Stomach (tissue), 9 donors: ENCODE data around the gene TMIE. TPM values are rescaled to one million over a fixed set of nuclear protein-coding genes. Genes with fewer than 3 reads are reported as not detected.

Source experiments
- DNase-seq, 2 donors: peaks; one replicate each; pipeline versions ENCODE4 v3.0.0 to v3.0.0-alpha.2; 2013 to 2019
- H3K27ac ChIP-seq, 5 donors: fragments of 200-600 bp in 4 of 5; sonication (generic) in 4 of 5; one replicate each; pipeline ENCODE4 v1.5.1; 2013 to 2019; ENCODE audit warnings: mild to moderate bottlenecking in 1 of 5, moderate library complexity in 1 of 5
- H3K27me3 ChIP-seq, 3 donors: fragments of 200-600 bp; sonication (generic); one replicate each; pipeline ENCODE4 v1.5.1; 2017 to 2019; ENCODE audit warnings: mixed run types in 1 of 3
- H3K36me3 ChIP-seq, 4 donors: fragments of 200-600 bp; sonication (generic); 1 replicate in 3 of 4; 2 replicates in 1 of 4; pipeline ENCODE4 v1.5.1; 2016 to 2019
- H3K4me1 ChIP-seq, 4 donors: fragments of 200-600 bp; sonication (generic); one replicate each; pipeline ENCODE4 v1.5.1; 2016 to 2019
- H3K4me3 ChIP-seq, 4 donors: fragments of 200-600 bp; sonication (generic) in 3 of 4; one replicate each; pipeline ENCODE4 v1.5.1; 2016 to 2019; ENCODE audit warnings: mild to moderate bottlenecking in 1 of 4
- H3K9me3 ChIP-seq, 4 donors: fragments of 200-600 bp; sonication (generic); one replicate each; pipeline ENCODE4 v1.5.1; 2016 to 2019
- EP300 ChIP-seq: sonication (generic); formaldehyde crosslinking; IDR thresholded peaks from one replicate; pipeline ENCODE4 v1.6.1; 2017; ENCODE audit warnings: antibody characterized with exemption
- POLR2A ChIP-seq, 4 donors: fragments of 450-650 bp; IDR thresholded peaks; one replicate each; pipeline ENCODE4 v1.6.1; 2016; ENCODE audit warnings: antibody characterized with exemption in 4 of 4, control low read depth in 2 of 4, mild to moderate bottlenecking in 1 of 4, moderate library complexity in 1 of 4
- POLR2AphosphoS5 ChIP-seq, 3 donors: sonication (generic); formaldehyde crosslinking; IDR thresholded peaks; one replicate each; pipeline ENCODE4 v1.6.1; 2016; ENCODE audit warnings: antibody characterized with exemption in 3 of 3
- WGBS, 5 donors: extraction: QIAGEN DNeasy Blood & Tissue Kit in 3 of 5; methylation state at CpG; one replicate each; pipeline versions ENCODE4 v1.1.5 to v1.1.7; 2013 to 2018; 5-methylcytosine and 5-hydroxymethylcytosine counted together
- intact Hi-C: fragments of 100-400 bp; cut with DNase I; formaldehyde crosslinking; loops from one replicate; pipeline ENCODE4 v1.15.1; 2023; ENCODE audit warnings: low total_unique reads
- polyA plus RNA-seq, 3 donors: library from polyadenylated mRNA; stranded (reverse); fragments of 200-250 nt; gene quantifications; one replicate each; pipeline ENCODE4 v1.2.3, GENCODE V29; 2013
- total RNA-seq, 5 donors: library from RNA; depleted of rRNA; stranded (reverse); fragments of >200 nt; gene quantifications; one replicate each; pipeline versions ENCODE4 v1.1.0 to v1.2.3, GENCODE V29; 2014 to 2016
- TF ChIP-seq, protein P1 (sequence below), 7 experiments: fragments of 450-650 bp in 4 of 7; fragments of 200-600 bp in 3 of 7; sonication (generic) in 3 of 7; IDR thresholded peaks; one replicate each; pipeline ENCODE4 v1.5.1; 2016 to 2019; ENCODE audit warnings: antibody characterized with exemption in 7 of 7, control low read depth in 2 of 7, mild to moderate bottlenecking in 1 of 7
- donor health status: healthy with polysubstance abuse.
- donor health status: Bipolar disorder and iron deficiency.
- donor health status: healthy.

TMIE gene
- total and polyA plus RNA-seq, 8 donors: 0.46 to 1.0 (median 0.55) TPM; not detected in 5

DNA sequence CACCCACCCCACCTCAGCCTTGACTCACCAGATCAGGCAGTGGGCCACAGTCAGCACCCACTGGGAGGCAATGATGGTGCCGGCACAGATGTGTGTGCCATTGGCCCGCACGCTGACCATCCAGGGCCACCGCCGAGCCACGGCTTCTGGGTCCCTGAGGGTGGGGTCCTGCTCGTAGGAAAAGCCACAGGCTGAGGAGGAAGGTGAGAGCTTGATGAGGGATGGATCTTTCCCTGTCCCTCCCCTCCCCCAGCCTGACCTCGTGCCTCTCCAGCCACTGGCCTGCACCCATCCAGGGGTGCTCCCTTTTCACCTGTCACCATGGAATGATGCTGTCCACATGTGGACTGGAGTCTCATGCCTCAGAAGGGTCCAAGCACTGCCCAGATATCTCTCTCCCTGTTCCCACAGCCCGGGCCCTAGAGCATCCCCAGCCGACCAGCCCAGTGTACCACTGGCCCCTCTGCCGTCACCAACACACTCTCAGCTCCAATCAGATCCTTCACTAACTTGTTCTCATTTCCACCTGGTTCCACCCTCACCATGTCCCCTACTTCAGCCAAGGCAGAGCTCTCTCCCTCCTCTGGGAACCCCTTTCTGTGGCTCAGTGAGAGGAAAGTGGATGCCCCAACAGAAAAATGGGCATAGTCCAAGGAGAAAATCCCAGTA lies 14.4 kb downstream of the TMIE start:
- TF ChIP-seq POLR2AphosphoS5 (IDR thresholded peaks at IDR 0.05) (no peak), POLR2A (IDR thresholded peaks at IDR 0.05) (no peak), EP300 (no peak)
- TF ChIP-seq, protein P1, sequence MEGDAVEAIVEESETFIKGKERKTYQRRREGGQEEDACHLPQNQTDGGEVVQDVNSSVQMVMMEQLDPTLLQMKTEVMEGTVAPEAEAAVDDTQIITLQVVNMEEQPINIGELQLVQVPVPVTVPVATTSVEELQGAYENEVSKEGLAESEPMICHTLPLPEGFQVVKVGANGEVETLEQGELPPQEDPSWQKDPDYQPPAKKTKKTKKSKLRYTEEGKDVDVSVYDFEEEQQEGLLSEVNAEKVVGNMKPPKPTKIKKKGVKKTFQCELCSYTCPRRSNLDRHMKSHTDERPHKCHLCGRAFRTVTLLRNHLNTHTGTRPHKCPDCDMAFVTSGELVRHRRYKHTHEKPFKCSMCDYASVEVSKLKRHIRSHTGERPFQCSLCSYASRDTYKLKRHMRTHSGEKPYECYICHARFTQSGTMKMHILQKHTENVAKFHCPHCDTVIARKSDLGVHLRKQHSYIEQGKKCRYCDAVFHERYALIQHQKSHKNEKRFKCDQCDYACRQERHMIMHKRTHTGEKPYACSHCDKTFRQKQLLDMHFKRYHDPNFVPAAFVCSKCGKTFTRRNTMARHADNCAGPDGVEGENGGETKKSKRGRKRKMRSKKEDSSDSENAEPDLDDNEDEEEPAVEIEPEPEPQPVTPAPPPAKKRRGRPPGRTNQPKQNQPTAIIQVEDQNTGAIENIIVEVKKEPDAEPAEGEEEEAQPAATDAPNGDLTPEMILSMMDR (IDR thresholded peaks at IDR 0.05): no peak
- 87 to 95% (median 91%) methylated on average over 10 to 11 of the region's 11 CpGs for WGBS, 5 donors
- peak in 1 of 2 donors; percentile 24 for DNase-seq
- Histone ChIP-seq H3K27ac (no peak overlapping the region), H3K4me3 (no peak overlapping the region), H3K9me3 (no peaks in the 10 kb centered on the region), H3K27me3 (peaks cover 0 to 27% (median 14%) of the 10 kb centered on the region in 3 donors), H3K36me3 (no peaks in the 10 kb centered on the region), H3K4me1 (peaks cover 0 to 6% (median 0%) of the 10 kb centered on the region in 4 donors)
- intact Hi-C loops: no loop called here

DNA sequence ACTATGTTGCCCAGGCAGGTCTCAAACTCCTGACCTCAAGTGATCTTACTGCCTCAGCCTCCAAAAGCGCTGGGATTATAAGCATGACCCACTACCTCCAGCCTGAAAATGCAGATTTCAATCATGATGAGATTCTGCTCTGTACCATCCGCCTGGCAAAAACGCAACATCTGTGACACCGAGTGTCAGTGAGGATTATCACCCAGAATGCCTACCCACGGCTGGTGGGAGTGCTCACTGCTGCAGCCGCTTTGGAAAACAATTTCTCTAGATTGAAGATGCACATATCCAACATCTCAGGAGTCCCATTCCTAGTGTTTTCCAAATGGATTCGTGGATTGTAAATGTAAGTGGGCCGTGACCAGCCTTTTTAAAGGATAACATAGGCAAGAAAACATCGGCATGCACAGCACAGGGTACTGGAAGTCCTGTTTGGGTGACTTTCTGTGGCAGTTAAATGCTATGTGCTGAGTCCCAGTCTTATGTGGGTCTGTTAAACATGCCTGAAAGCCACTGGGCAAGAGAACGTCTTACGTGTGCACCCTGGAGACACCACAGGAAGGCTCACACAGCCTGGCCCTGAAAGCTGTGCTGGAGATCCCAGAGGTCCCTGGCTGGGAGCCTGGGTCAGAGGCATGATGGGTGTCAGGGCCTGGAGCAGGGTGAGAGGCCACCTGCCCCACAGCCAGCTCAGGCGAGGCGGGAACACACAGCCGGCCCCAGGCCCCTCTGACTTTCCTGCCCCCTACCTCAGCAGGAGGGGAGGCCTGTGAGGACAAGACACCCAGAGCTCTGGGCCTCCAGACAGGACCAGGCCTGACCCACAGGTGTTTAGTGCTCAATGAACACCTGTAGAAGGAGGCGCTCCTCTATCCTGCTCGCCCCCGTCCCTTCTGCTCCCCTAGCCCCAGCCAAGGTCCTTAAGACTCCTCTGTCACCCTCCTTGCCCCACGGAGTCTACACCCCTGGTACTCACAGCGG lies 15.6 kb downstream of the TMIE start:
- no peak overlapping the region for H3K27ac ChIP-seq
- TF ChIP-seq EP300 (no peak), POLR2A (IDR thresholded peaks at IDR 0.05) (no peak)
- peak in 1 of 2 donors; percentile 15 for DNase-seq
- H3K4me1 ChIP-seq: peaks cover 0 to 6% (median 0%) of the 10 kb centered on the region in 4 donors
- H3K27me3 ChIP-seq: peaks cover 0 to 27% (median 14%) of the 10 kb centered on the region in 3 donors
- no peaks in the 10 kb centered on the region for H3K9me3 ChIP-seq
- H3K4me3 ChIP-seq: no peak overlapping the region
- WGBS, 5 donors: 83 to 93% (median 90%) methylated on average over 14 to 19 of the region's 19 CpGs
- intact Hi-C loops: no loop called here
- no peaks in the 10 kb centered on the region for H3K36me3 ChIP-seq

DNA sequence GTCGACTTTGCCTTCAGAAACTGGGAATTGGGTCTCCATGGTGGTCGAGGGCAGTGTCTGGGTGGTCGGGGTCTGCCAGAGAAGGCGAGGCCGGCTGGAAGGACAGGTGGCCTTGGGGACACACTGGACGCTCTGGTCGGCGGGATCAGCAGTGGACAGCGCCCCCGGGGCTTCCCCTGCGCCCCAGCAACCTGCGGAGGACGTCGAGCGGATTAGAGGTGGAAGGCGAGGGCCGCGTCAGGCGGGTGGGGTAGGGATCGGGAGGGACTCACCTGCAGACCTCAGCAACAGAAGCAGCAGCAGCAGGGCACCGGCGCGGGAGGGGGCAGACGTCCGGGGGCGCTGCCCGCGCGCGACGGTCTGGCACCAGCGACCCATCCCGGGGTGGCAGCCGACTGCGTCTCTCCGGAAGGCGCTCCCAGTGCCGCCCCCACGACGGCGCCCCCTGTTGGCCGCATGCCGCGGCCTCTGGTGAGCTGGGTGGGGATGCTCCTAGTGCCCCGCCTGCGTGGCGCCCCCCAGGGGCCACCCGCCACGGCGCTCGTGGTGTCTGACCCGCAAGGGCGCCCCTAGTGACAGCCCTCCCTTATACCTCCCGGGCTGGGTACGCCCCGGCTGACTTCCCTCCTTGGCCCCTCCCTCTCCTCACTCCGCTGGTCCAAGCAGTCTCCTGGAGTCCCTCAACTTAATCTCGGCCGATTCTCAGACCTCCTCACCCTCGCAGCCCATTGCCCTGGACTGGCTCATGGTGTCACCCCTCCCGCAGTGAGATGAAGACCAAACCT lies 16.4 kb downstream of the TMIE start, which contains the start of gene PRSS50:
Gene PRSS50, minus strand, starts transcription at position 423 of the 785 bp plus-strand sequence. Its CDS starts 45 bp downstream, at position 378.
- 44 to 59% (median 56%) methylated on average over 37 to 61 of the region's 61 CpGs for WGBS, 5 donors
- DNase-seq: peak in 1 of 2 donors; percentile 21
- intact Hi-C loops: no loop called here

DNA sequence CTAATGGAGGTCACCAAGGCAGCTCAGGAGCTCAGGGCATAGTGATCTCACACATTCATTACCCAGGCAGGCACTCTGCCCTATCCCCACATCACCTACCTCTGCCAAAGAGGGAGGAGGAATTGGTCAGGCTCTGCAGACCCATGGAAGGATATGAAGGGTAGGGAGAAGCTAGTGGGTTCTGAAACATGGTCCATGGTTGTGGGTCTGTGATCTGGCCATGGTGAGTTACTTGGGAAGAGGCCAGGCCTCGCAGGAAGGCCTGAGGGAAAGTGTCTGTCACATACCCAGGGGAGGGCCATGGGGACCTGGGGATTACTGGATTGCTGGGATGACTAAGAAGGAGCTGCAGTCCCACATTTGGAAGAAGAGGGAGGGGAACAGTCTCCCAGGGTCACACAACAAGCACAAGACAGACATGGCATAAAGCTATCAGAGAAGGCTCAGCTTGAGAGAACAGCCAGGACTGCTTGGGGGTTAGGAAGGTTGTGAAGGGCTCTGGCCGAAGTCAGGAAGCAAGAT lies 17.9 kb downstream of the TMIE start:
- no peak overlapping the region for H3K27ac ChIP-seq
- H3K4me3 ChIP-seq: no peak overlapping the region
- TF ChIP-seq, protein P1 (IDR thresholded peaks at IDR 0.05): no peak
- TF ChIP-seq POLR2AphosphoS5 (IDR thresholded peaks at IDR 0.05): no peak
- no peak for TF ChIP-seq EP300
- TF ChIP-seq POLR2A (IDR thresholded peaks at IDR 0.05): no peak
- peaks cover 0 to 27% (median 14%) of the 10 kb centered on the region in 3 donors for H3K27me3 ChIP-seq
- intact Hi-C loops: no loop called here
- no peaks in the 10 kb centered on the region for H3K9me3 ChIP-seq
- WGBS, 5 donors: 79 to 88% (median 85%) methylated on average over 2 of the region's 2 CpGs
- DNase-seq: peak in 1 of 2 donors; percentile 2
- peaks cover 0 to 6% (median 0%) of the 10 kb centered on the region in 4 donors for H3K4me1 ChIP-seq
- no peaks in the 10 kb centered on the region for H3K36me3 ChIP-seq

More for the DNA sequence above, 16.4 kb downstream of the TMIE start, which contains the start of gene PRSS50:
- Histone ChIP-seq H3K4me1 (peaks cover 0 to 6% (median 0%) of the 10 kb centered on the region in 4 donors), H3K9me3 (no peaks in the 10 kb centered on the region), H3K4me3 (no peak within 1 kb of the TSS), H3K27me3 (peaks cover 0 to 27% (median 14%) of the 10 kb centered on the region in 3 donors), H3K36me3 (no peaks in the 10 kb centered on the region), H3K27ac (no peak within 1 kb of the TSS)
- TF ChIP-seq POLR2A (IDR thresholded peaks at IDR 0.05) (no peak), POLR2AphosphoS5 (IDR thresholded peaks at IDR 0.05) (no peak), EP300 (no peak)
- TF ChIP-seq, protein P1 (IDR thresholded peaks at IDR 0.05): no peak
